ENCODE results near the gene EBNA1BP2. TPM values are rescaled to one million over a fixed set of nuclear protein-coding genes. Genes with fewer than 3 reads are reported as not detected.

EBNA1BP2 gene
- total and polyA plus RNA-seq, 2 of the 4 experiments (the other 2 are of a cell fraction): 82.8 to 135 TPM

- Histone ChIP-seq H3K14ac (replicated peaks; ENCODE audit: low read depth, low read length) (no peak overlapping the region), H2AK5ac (ENCODE audit: low read depth, low read length) (no peak overlapping the region), H2BK15ac (ENCODE audit: low read depth, low read length) (no peak overlapping the region), H3K9me3 (ENCODE audit: control insufficient read depth, insufficient read depth, low read length) (no peaks in the 10 kb centered on the region), H3K27me3 (ENCODE audit: control insufficient read depth, insufficient read depth, low read length) (peaks cover 6% of the 10 kb centered on the region), H3K79me1 (ENCODE audit: low read depth in 1 of 2, low read length in 2 of 2) (no peaks in the 10 kb centered on the region), H4K5ac (ENCODE audit: low read depth, low read length) (no peak overlapping the region), H3K18ac (ENCODE audit: low read depth, low read length) (no peak overlapping the region), H3K4me2 (ENCODE audit: low read depth, low read length) (no peak overlapping the region), H4K8ac (ENCODE audit: low read depth in 2 of 2, low read length in 2 of 2) (no peak overlapping the region), H3K9ac (ENCODE audit: low read depth, low read length) (no peak overlapping the region), H4K91ac (ENCODE audit: insufficient read depth, low read depth, low read length) (no peak overlapping the region), H3K9me1 (ENCODE audit: insufficient read depth, low read length) (peaks cover 2% of the 10 kb centered on the region; the same call in 1 of the 2 replicates), H2BK20ac (ENCODE audit: low read depth, low read length) (no peak overlapping the region), H3K27ac (ENCODE audit: insufficient read depth, low read length) (no peak overlapping the region), H4K20me1 (ENCODE audit: insufficient read depth, low read length) (no peaks in the 10 kb centered on the region), H3K23ac (ENCODE audit: low read depth, low read length) (no peak overlapping the region), H3K36me3 (ENCODE audit: control insufficient read depth, insufficient read depth, low read length) (no peaks in the 10 kb centered on the region), H2BK5ac (ENCODE audit: low read depth, low read length, poor library complexity, severe bottlenecking) (no peak overlapping the region), H3K4me3 (ENCODE audit: insufficient read depth, low read depth, low read length) (no peak overlapping the region), H2AK9ac (replicated peaks; ENCODE audit: low read depth, low read length, poor library complexity) (no peak overlapping the region), H3K4me1 (ENCODE audit: control insufficient read depth, insufficient read depth, low read length) (no peaks in the 10 kb centered on the region), H2AFZ (replicated peaks; ENCODE audit: low read length, poor library complexity) (no peak overlapping the region), H3K56ac (ENCODE audit: extremely low read depth, insufficient read depth, low read length) (no peak overlapping the region), H2BK120ac (ENCODE audit: low read depth, low read length) (no peak overlapping the region), H3K4ac (ENCODE audit: low read depth, low read length) (no peak overlapping the region)
- dilution Hi-C loops (cut with HindIII; ENCODE audit: low sequenced_read_pairs, unreplicated experiment) (no loop called here), intact Hi-C loops (cut with micrococcal nuclease) (no loop called here), in situ Hi-C loops (cut with MboI; ENCODE audit: low sequenced_read_pairs) (no loop called here)
- ATAC-seq (ENCODE audit: low read depth): no peak
- WGBS, 2 experiments (ENCODE audit: extremely low coverage in 2 of 2, insufficient read length in 1 of 2): no CpG with 5 or more reads among the region's 3 CpGs
- ChIA-PET CTCF (no interaction called here), POLR2A (ENCODE audit: unreplicated experiment) (no interaction called here)
- no TSS peak for BruUV-seq (replicated peaks)
- no peak for DNase-seq
- TF ChIP-seq CHD1 (IDR thresholded peaks at IDR 0.05; ENCODE audit: low read depth, low read length) (no peak), RFX5 (IDR thresholded peaks at IDR 0.05; ENCODE audit: low read depth, low read length) (no peak), CTCF (conservative IDR thresholded peaks at IDR 0.05; ENCODE audit: low read depth, low read length) (no peak), BHLHE40 (IDR thresholded peaks at IDR 0.05; ENCODE audit: low read depth, low read length) (no peak), ELK1 (IDR thresholded peaks at IDR 0.05; ENCODE audit: borderline replicate concordance, low read depth, low read length) (no peak)
These were observed 12.3 kb upstream of the EBNA1BP2 start for GRCh38 chr1:43184388-43184787.

All from IMR-90 (cell line).